ENCODE results near the gene URB1.

- no peak for TF ChIP-seq CTCF (IDR thresholded peaks at IDR 0.05)
- no peak for TF ChIP-seq POLR2A (IDR thresholded peaks at IDR 0.05)
Observed at GRCh38 chr21:32364796-32365195, 28.0 kb downstream of the URB1 start.

All from lower leg skin (tissue), 3 donors.